ENCODE data around the gene MPZL3.
A peak's percentile ranks its signal among the peaks of the same experiment; 100 is the strongest.

MPZL3 gene

DNA sequence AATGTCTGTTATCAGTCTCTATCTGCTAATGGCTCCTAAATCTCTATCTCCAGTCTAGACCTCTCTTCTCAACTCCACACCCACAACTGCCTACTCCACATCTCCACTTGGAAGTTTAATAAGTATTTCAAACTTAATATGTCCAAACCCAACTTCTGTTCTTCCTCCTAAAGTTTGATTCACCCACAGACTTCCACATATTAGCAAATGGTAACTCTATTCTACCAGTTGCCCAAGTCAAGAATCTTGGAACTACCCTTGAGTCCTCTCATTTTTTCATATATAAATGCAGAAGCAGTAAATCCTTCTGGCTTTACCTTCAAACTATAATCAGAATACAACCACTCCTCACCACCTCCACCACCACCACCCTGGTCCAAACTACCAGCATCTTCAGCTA is 20.7 kb downstream of the MPZL3 start:
- no peak for DNase-seq (ENCODE audit: low read depth)

DNA sequence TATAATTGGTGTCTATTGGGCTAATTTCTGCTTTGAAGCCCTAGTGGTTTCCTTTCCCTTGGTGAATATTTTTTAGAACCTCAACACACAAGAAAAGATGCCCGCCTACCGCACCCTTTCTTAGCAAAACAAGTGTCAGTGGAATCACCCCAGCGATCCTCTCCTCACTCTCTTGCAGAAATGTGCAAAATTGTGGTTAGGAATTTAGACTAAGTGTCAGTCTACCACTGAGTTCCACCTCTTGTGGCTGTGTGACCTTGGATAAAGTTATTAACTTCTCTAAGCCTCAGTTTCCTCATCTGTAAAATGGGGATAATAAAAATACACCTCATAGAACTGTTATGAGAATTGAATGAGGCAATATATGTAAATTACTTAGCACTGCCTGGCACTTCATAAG is 22.1 kb downstream of the MPZL3 start:
- peak; percentile 11 for DNase-seq (ENCODE audit: low read depth)

- DNase-seq (ENCODE audit: low read depth), result no peak
Observed at GRCh38 chr11:118229274-118229847, 22.8 kb downstream of the MPZL3 start.

DNA sequence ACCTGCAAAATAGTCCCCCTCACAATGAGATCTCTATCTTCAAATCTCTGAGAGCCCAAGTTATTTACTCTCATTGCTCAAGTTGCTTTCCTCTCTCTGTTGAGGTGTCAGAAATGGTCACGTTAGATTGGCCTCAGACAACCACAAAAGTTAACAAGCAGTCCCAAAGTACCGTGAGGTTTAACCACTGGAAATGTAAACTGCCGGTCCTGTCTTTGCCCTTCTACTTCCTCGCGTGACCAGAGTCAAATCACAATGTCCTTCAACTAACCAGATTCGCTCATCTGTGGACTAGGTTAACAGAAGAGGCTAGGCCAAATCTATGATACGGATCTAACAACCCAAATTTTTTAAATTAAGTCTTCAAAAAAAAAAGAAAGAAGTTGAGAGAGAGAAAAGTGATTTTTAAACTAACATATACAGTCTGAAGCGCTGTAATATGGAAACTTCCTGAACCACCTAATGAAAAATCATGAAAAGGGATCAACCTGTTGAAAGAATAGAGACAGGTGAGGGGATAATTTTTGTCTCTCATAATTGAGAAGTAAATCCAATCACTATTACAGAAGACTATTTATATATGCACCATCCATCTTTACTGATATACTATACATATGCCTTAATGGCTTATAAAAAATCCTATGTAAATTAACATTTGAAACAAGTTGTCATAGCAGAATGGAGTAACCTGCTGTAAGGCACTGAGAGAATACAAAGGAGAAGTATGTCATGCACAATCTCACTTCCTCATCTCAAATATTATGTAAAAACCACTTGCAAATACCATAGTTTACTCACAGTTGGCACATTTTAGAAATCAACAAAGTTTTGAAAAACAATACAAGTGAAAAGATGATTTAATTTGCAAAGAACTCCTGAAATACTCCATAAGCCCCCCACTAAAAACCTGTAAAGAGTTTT is 24.0 kb downstream of the MPZL3 start:
- DNase-seq (ENCODE audit: low read depth), result no peak

GRCh38 chr11:118226781-118227180 is 25.4 kb downstream of the MPZL3 start:
- no peak for DNase-seq (ENCODE audit: low read depth)

- no peak for DNase-seq (ENCODE audit: low read depth)
Observed at GRCh38 chr11:118226296-118226695, 25.9 kb downstream of the MPZL3 start.

GRCh38 chr11:118224511-118225188 is 27.5 kb downstream of the MPZL3 start, which contains the start of gene JAML:
TSS of gene JAML (minus strand) at chr11:118225011. CDS start at chr11:118214866, 10,145 bp downstream.
- DNase-seq (ENCODE audit: low read depth), result peak; percentile 56

DNA sequence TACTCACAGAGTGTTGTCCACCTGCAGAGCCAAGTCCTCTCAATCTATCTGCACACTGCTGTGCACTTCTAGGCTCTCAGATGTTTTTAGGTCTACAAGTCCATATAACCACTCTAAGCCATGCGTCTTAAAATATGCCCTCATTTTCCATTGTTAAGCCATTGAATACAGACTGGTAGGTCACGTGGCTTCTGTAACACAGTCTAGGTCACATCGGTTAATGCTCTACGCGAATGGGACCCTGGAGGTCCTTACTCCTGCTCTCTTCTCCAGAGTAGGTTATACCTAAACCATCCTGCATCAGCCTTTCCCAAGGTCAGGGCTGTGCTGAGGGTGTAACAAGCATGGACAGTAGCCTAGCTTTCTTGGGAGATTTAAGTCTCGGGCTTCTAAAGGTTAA is 28.2 kb downstream of the MPZL3 start:
- no peak for DNase-seq (ENCODE audit: low read depth)

GRCh38 chr11:118223570-118223969 is 28.6 kb downstream of the MPZL3 start:
- DNase-seq (ENCODE audit: low read depth), result no peak

DNA sequence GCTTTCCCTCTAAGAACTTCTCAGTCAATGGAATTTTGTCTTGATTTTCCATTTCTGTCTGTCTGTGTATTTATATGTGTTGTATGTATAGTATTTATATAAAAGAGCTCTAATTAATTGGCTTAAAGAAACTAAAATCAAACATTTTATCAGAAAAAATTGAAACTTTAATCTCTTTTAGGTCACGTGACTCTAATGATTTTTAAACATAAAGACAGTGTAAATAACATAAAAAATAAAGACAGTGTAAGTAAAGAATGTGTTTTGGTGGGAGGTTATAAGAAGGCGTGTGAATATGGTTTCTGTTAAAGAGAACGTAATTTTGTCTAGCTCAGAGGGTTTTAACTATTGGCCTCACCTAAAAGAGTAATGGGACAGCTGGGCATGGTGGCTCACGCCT is 29.7 kb downstream of the MPZL3 start:
- no peak for DNase-seq (ENCODE audit: low read depth)

DNA sequence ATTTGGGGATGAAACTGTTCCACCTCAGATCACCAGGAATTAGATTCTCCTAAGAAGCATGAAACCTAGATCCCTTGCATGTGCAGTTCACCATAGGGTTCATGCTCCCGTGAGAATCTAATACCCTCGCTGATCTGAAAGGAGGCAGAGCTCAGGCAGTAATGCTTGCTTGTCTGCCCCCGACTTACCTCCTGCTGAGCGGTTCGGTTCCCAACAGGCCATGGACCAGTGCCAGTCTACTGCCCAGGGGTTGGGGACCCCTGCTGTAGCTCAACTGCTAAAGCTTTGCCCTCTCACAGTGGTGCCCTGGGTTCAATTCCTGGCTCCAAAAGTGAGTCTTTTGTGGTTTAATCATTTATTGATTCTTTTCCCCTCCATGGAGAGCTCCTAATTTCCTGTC is 30.7 kb downstream of the MPZL3 start:
- no peak for DNase-seq (ENCODE audit: low read depth)

GRCh38 chr11:118219732-118220131 is 32.4 kb downstream of the MPZL3 start:
- DNase-seq (ENCODE audit: low read depth), result no peak

DNA sequence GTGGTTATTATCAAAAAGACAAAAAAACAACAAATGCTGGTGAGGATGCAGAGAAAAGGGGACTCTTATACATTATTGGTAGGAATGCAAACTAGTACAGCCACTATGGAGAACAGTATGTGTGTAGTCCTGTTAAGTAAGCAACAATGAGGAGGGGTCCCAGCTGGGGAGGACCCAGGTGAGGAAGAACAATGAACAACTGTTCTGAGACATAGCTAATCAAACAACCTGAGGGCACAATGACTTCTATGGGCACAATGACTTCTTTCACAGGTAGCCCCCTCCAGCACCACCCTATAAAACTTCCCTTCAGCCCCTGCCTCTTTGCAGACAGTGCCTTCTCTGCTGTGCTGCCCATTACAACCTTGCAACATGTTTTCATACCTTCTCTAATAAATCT is 32.9 kb downstream of the MPZL3 start:
- no peak for DNase-seq (ENCODE audit: low read depth)

- DNase-seq (ENCODE audit: low read depth), result no peak
Observed at GRCh38 chr11:118217575-118217974, 34.6 kb downstream of the MPZL3 start.

DNA sequence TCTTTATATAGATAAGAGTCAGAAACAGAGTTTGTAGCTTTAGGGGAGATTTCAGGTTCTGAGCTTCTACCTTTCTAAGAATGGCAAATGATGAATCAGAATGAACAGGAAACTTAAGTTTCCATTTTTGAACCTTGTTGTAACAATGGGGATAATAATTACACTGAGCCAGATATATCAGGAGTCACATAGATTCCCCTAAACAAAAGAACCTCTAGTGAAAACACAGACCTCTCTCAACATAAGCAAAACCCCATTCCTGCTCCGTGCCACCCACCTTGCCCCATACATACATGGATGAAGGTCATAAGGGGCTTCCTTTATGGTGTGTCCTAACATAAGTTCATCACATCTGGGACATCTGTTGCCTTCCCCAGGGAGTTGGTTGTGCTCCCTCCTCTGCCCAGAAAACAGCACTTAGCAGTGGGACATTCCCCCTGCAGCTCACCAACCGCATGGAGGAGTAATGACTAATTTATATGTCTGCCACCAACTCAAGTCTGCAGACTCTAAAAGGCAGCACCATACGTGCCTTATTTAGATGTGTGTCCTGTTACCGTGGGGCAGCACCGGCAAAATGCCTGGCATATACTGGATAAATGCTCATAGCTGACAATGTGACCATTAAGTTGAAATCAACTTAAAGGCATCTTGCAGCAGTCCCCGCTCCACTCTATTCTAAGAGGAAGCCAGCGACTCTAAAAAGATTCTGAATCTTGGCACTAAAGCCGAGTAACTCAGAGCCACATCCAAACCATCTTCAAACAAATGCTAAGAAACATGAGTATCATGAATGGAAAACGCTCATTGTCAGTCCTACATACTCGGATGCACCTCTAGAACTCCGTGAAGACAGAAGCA is 35.3 kb downstream of the MPZL3 start:
- DNase-seq (ENCODE audit: low read depth), result no peak

DNA sequence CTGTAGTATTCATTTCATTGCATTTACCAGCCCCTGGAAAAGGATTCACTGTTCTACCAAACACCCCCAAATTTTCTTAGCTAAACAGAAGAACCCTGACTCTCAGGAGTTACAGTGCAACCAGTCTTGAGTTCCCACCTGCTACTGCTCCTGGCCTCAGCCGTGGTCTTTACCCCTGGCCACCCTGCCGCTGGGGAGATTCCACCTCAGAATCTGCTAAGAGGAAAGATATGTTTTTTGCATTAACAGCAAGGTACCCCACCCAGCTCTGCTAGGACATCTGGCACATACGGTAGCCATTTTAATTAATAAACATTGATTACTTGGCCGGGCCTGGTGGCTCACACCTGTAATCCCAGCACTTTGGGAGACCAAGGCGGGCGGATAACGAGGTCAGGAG is 36.4 kb downstream of the MPZL3 start:
- no peak for DNase-seq (ENCODE audit: low read depth)

- DNase-seq (ENCODE audit: low read depth), result no peak
Observed at GRCh38 chr11:118215262-118215661, 36.9 kb downstream of the MPZL3 start.

- DNase-seq (ENCODE audit: low read depth), result no peak
Observed at GRCh38 chr11:118214210-118214914, 37.8 kb downstream of the MPZL3 start.

- DNase-seq (ENCODE audit: low read depth), result no peak
Observed at GRCh38 chr11:118213781-118214180, 38.4 kb downstream of the MPZL3 start.

DNA sequence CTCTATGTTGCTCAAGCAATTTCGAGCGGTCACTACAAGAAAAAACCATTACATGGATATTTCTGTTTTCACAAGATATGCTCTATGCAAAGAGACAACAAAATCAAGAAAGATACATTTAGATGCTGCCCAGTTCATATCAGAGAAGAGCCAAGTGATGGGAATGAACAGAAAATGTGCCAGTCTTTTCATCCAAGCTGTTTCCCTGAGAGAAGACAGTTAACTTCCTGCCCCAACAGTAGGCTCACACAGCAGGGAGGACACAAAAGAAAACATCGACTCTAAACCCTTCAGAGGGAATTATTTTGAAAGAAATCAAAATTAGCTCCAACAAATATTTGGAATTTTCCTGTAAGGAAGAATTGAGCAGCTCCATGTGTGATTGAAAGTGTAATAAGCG is 39.0 kb downstream of the MPZL3 start:
- no peak for DNase-seq (ENCODE audit: low read depth)

- no peak for DNase-seq (ENCODE audit: low read depth)
Observed at GRCh38 chr11:118212781-118213191, 39.4 kb downstream of the MPZL3 start.

Data from T follicular helper cell (primary cell).